Urinary bladder (tissue), 4 donors: ENCODE results near the gene ZNF579. TPM values are rescaled to one million over a fixed set of nuclear protein-coding genes. Genes with fewer than 3 reads are reported as not detected.

Source experiments
- DNase-seq: peaks from one replicate; pipeline ENCODE4 v3.0.0-alpha.2; 2015; ENCODE audit errors: extremely low spot score
- H3K27ac ChIP-seq: one replicate; pipeline ENCODE4 v1.5.1; 2013; ENCODE audit warnings: low read depth, mild to moderate bottlenecking, moderate library complexity
- H3K36me3 ChIP-seq: one replicate; pipeline ENCODE4 v1.6.1; 2013; ENCODE audit warnings: mild to moderate bottlenecking, moderate library complexity; ENCODE audit not compliant: insufficient read depth
- H3K4me1 ChIP-seq: one replicate; pipeline ENCODE4 v1.6.1; 2013; ENCODE audit warnings: mild to moderate bottlenecking, moderate library complexity; ENCODE audit not compliant: insufficient read depth
- H3K4me3 ChIP-seq: one replicate; pipeline ENCODE4 v1.5.1; 2013; ENCODE audit warnings: low read depth, low read length
- WGBS: extraction: QIAGEN DNeasy Blood & Tissue Kit; methylation state at CpG from one replicate; pipeline ENCODE4 v1.1.7; 2013; 5-methylcytosine and 5-hydroxymethylcytosine counted together
- polyA plus RNA-seq: library from polyadenylated mRNA; stranded (reverse); fragments of 200-250 nt; gene quantifications from one replicate; pipeline ENCODE4 v1.2.3, GENCODE V29; 2013
- total RNA-seq: library from RNA; depleted of rRNA; stranded (reverse); fragments of >200 nt; gene quantifications from one replicate; pipeline ENCODE4 v1.2.3, GENCODE V29; 2014
- donor health status: healthy with polysubstance abuse.
- donor health status: healthy.

The ZNF579 gene
- total and polyA plus RNA-seq, 2 donors = 1.6 to 10.8 TPM

DNA sequence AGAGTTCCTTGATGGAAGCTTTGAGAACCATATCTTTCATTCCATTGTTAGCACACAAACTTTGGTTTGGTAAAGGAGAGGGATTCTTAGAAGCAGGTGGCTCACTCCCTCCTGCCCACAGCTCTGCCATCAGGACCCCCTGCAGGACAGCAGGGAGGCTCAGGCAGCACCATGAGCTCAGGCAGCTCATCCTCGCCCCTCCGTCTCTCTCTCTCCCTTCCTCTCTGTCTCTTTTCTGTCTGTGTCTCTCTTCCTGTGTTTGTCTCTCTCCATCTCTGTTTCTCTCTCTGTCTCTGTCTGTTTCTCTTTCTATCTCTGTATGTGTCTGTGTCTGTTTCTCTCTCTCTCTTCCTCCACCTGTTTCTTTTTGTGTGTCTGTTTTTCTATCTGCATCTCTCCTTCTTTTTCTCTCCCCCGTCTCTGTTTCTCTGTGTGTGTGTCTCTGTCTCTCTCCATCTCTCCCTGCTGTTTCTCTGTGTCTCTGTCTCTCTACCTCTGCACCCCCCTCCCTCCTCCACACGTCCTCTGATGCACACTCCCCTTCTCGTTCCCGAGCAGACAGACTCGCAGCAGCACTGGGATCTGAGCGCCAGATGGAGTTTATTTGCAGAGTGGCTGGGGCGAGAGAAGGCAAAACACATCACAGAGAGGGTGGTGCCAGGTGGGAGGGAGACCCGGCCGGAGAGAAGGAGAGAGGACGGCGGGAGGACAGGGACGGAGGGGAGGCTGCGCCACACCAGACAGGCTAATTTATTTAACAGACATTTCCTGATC is 52.4 kb downstream of the ZNF579 start:
- Histone ChIP-seq H3K36me3 (no peaks in the 10 kb centered on the region), H3K4me1 (no peaks in the 10 kb centered on the region), H3K4me3 (no peak overlapping the region), H3K27ac (no peak overlapping the region)
- no peak for DNase-seq
- 23% methylated on average over 15 of the region's 15 CpGs for WGBS

DNA sequence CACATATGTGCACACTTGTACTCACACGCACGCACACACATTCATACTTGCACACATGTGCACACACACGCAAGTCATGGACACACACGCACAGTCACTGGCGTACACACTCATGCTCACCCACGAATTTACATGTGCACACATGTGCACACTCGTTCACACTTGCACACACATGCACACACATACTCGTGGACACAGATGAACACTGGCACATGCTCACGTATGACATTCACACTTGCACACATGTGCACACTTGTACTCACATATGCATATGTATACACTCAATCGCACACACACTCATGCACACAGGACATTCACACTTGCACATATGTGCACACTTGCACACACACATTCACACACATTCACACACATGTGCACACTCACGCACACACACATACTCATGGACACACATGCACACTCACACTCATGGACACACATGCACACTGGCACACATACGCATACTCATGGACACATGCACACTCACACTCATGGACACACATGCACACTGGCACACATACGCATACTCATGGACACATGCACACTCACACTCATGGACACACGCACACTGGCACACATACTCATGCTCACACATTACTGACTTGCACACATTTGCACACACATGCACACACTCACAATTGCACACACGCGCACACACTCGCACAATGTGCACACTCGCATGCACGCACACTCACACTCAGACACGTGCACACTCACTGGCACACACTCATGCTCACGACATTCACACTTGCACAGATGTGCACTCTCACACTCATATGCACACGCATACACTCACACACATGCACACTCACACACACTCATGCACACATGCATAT is 53.2 kb downstream of the ZNF579 start:
- no peaks in the 10 kb centered on the region for H3K36me3 ChIP-seq
- 88% methylated on average over 22 of the region's 22 CpGs for WGBS
- DNase-seq = no peak
- no peak overlapping the region for H3K4me3 ChIP-seq
- no peak overlapping the region for H3K27ac ChIP-seq
- H3K4me1 ChIP-seq = no peaks in the 10 kb centered on the region

Other genes starting within 250 kb of the ZNF579 start
- gene KMT5C, start 241.0 kb downstream of the ZNF579 start, total RNA-seq = 9.3 TPM
- gene KMT5C, start 241.0 kb downstream of the ZNF579 start, polyA plus RNA-seq = 10.2 TPM
- gene COX6B2, start 226.1 kb downstream of the ZNF579 start, total RNA-seq = not detected
- 0.39 TPM for gene COX6B2, start 226.1 kb downstream of the ZNF579 start, polyA plus RNA-seq
- not detected for gene GARIN5B, start 217.6 kb downstream of the ZNF579 start, total RNA-seq
- not detected for gene GARIN5B, start 217.6 kb downstream of the ZNF579 start, polyA plus RNA-seq
- 0.42 TPM for gene IL11, start 210.4 kb downstream of the ZNF579 start, total RNA-seq
- 0.53 TPM for gene IL11, start 210.4 kb downstream of the ZNF579 start, polyA plus RNA-seq
- gene TMEM190, start 204.0 kb downstream of the ZNF579 start, total RNA-seq = not detected
- not detected for gene TMEM190, start 204.0 kb downstream of the ZNF579 start, polyA plus RNA-seq
- not detected for gene TMEM238, start 196.6 kb downstream of the ZNF579 start, total RNA-seq
- 0.43 TPM for gene TMEM238, start 196.6 kb downstream of the ZNF579 start, polyA plus RNA-seq
- gene RPL28, start 194.9 kb downstream of the ZNF579 start, total RNA-seq = 141 TPM
- 1,449 TPM for gene RPL28, start 194.9 kb downstream of the ZNF579 start, polyA plus RNA-seq
- 29.9 TPM for gene UBE2S, start 173.1 kb downstream of the ZNF579 start, total RNA-seq
- 17.5 TPM for gene UBE2S, start 173.1 kb downstream of the ZNF579 start, polyA plus RNA-seq
- 0.16 TPM for gene SHISA7, start 137.5 kb downstream of the ZNF579 start, total RNA-seq
- gene SHISA7, start 137.5 kb downstream of the ZNF579 start, polyA plus RNA-seq = 0.05 TPM
- gene ISOC2, start 119.2 kb downstream of the ZNF579 start, total RNA-seq = 35.1 TPM
- gene ISOC2, start 119.2 kb downstream of the ZNF579 start, polyA plus RNA-seq = 94.1 TPM
- gene C19orf85, start 116.1 kb downstream of the ZNF579 start, total RNA-seq = not detected
- 0.51 TPM for gene C19orf85, start 116.1 kb downstream of the ZNF579 start, polyA plus RNA-seq
- 0.79 TPM for gene ZNF628, start 104.2 kb downstream of the ZNF579 start, total RNA-seq
- 11.9 TPM for gene ZNF628, start 104.2 kb downstream of the ZNF579 start, polyA plus RNA-seq
- 7.1 TPM for gene NAT14, start 95.7 kb downstream of the ZNF579 start, total RNA-seq
- 27.0 TPM for gene NAT14, start 95.7 kb downstream of the ZNF579 start, polyA plus RNA-seq
- gene SSC5D, start 92.4 kb downstream of the ZNF579 start, total RNA-seq = 24.4 TPM
- 24.4 TPM for gene SSC5D, start 92.4 kb downstream of the ZNF579 start, polyA plus RNA-seq
- gene SBK2, start 43.7 kb downstream of the ZNF579 start, total RNA-seq = not detected
- not detected for gene SBK2, start 43.7 kb downstream of the ZNF579 start, polyA plus RNA-seq
- not detected for gene SBK3, start 35.3 kb downstream of the ZNF579 start, total RNA-seq
- gene SBK3, start 35.3 kb downstream of the ZNF579 start, polyA plus RNA-seq = 0.72 TPM
- gene FIZ1, start 18.7 kb upstream of the ZNF579 start, total RNA-seq = 2.3 TPM
- gene FIZ1, start 18.7 kb upstream of the ZNF579 start, polyA plus RNA-seq = 11.1 TPM
- 5.7 TPM for gene ZNF524, start 19.4 kb upstream of the ZNF579 start, total RNA-seq
- 30.9 TPM for gene ZNF524, start 19.4 kb upstream of the ZNF579 start, polyA plus RNA-seq
- gene ZNF865, start 24.8 kb upstream of the ZNF579 start, total RNA-seq = 2.1 TPM
- 13.7 TPM for gene ZNF865, start 24.8 kb upstream of the ZNF579 start, polyA plus RNA-seq
- 4.7 TPM for gene ZNF784, start 43.7 kb upstream of the ZNF579 start, total RNA-seq
- 9.7 TPM for gene ZNF784, start 43.7 kb upstream of the ZNF579 start, polyA plus RNA-seq
- 4.1 TPM for gene ZNF580, start 60.2 kb upstream of the ZNF579 start, total RNA-seq
- gene ZNF580, start 60.2 kb upstream of the ZNF579 start, polyA plus RNA-seq = 49.0 TPM
- 6.5 TPM for gene ZNF581, start 62.8 kb upstream of the ZNF579 start, total RNA-seq
- gene ZNF581, start 62.8 kb upstream of the ZNF579 start, polyA plus RNA-seq = 21.8 TPM
- gene CCDC106, start 67.4 kb upstream of the ZNF579 start, total RNA-seq = 4.1 TPM
- gene CCDC106, start 67.4 kb upstream of the ZNF579 start, polyA plus RNA-seq = 17.7 TPM
- gene U2AF2, start 74.2 kb upstream of the ZNF579 start, total RNA-seq = 44.6 TPM
- 129 TPM for gene U2AF2, start 74.2 kb upstream of the ZNF579 start, polyA plus RNA-seq
- gene EPN1, start 94.4 kb upstream of the ZNF579 start, total RNA-seq = 23.4 TPM
- gene EPN1, start 94.4 kb upstream of the ZNF579 start, polyA plus RNA-seq = 106 TPM
- gene NLRP9, start 157.6 kb upstream of the ZNF579 start, total RNA-seq = not detected
- not detected for gene NLRP9, start 157.6 kb upstream of the ZNF579 start, polyA plus RNA-seq
- 0.58 TPM for gene RFPL4A, start 178.2 kb upstream of the ZNF579 start, total RNA-seq
- gene RFPL4A, start 178.2 kb upstream of the ZNF579 start, polyA plus RNA-seq = not detected
- not detected for gene RFPL4AL1, start 188.3 kb upstream of the ZNF579 start, total RNA-seq
- gene RFPL4AL1, start 188.3 kb upstream of the ZNF579 start, polyA plus RNA-seq = not detected